B cell (primary cell): Measurements from ENCODE around the gene SPPL2B. TPM values are rescaled to one million over a fixed set of nuclear protein-coding genes. Genes with fewer than 3 reads are reported as not detected.

Experiments
- ATAC-seq: fragments of 200-7000 bp; cut with Tn5 transposase; one replicate; pipeline ENCODE4 v1.10.0; 2021; ENCODE audit warnings: low read depth, mild to moderate bottlenecking, moderate number of reproducible peaks, moderate library complexity
- CTCF ChIA-PET: fragments of 350-600 bp; sonication (Branson Sonifier 250); formaldehyde crosslinking; loops from one replicate; lab custom pipeline; 2021; ENCODE audit warnings: antibody characterized with exemption, inconsistent platforms; lab: Charles Lee
- POLR2A ChIA-PET: fragments of 350-600 bp; sonication (Branson Sonifier 250); formaldehyde crosslinking; loops from one replicate; lab custom pipeline; 2021; ENCODE audit warnings: antibody characterized with exemption; lab: Charles Lee
- DNase-seq: peaks from one replicate; pipeline ENCODE4 v3.0.0; 2013
- H2AFZ ChIP-seq: 2 replicates; pipeline ENCODE4 v1.6.1; 2012; ENCODE audit warnings: mild to moderate bottlenecking, low read depth, low read length; ENCODE audit not compliant: insufficient read depth, poor library complexity, severe bottlenecking
- H3K27ac ChIP-seq, 2 donors: 1 replicate in 1 of 2; 2 replicates in 1 of 2; pipeline ENCODE4 v1.5.1; 2012 to 2013; ENCODE audit warnings: low read length in 2 of 2, mild to moderate bottlenecking in 2 of 2, moderate library complexity in 1 of 2
- H3K27me3 ChIP-seq, 4 experiments: fragments of 200-600 bp in 1 of 4; sonication (generic) in 1 of 4; replicated peaks in 1 of 4; 1 replicate in 2 of 4; 2 replicates in 2 of 4; pipeline versions ENCODE4 v1.6.1 to v1.7.0; 2013 to 2016; ENCODE audit warnings: low read length in 3 of 4, mild to moderate bottlenecking in 2 of 4, mixed read lengths in 1 of 4, moderate library complexity in 1 of 4; ENCODE audit not compliant: insufficient read depth in 4 of 4, control insufficient read depth in 3 of 4; ENCODE audit errors: control extremely low read depth in 1 of 4
- H3K36me3 ChIP-seq, 2 experiments: replicated peaks in 1 of 2; 1 replicate in 1 of 2; 2 replicates in 1 of 2; pipeline versions ENCODE4 v1.6.1 to v1.7.1; 2013; ENCODE audit warnings: low read length in 1 of 2; ENCODE audit not compliant: insufficient read depth in 2 of 2, control insufficient read depth in 1 of 2; ENCODE audit errors: control extremely low read depth in 1 of 2, extremely low read depth in 1 of 2
- H3K4me1 ChIP-seq, 2 donors: fragments of 200-600 bp in 1 of 2; sonication (generic) in 1 of 2; 1 replicate in 1 of 2; 2 replicates in 1 of 2; pipeline versions ENCODE4 v1.5.1 to v1.6.1; 2013 to 2017; ENCODE audit warnings: low read length in 2 of 2; ENCODE audit not compliant: control insufficient read depth in 2 of 2, insufficient read depth in 2 of 2
- H3K4me2 ChIP-seq: replicated peaks from 2 replicates; pipeline ENCODE3; 2012; ENCODE audit warnings: mild to moderate bottlenecking, low read depth, low read length; ENCODE audit not compliant: poor library complexity, severe bottlenecking
- H3K4me3 ChIP-seq, 5 experiments: fragments of 200-600 bp in 1 of 5; sonication (generic) in 1 of 5; 1 replicate in 3 of 5; 2 replicates in 2 of 5; pipeline versions ENCODE4 v1.5.1 to v1.7.0; 2011 to 2016; ENCODE audit warnings: low read length in 4 of 5, mild to moderate bottlenecking in 4 of 5, low read depth in 2 of 5, control low read depth in 1 of 5, moderate library complexity in 1 of 5; ENCODE audit not compliant: insufficient read depth in 1 of 5; ENCODE audit errors: control extremely low read depth in 1 of 5, extremely low read depth in 1 of 5
- H3K79me2 ChIP-seq: fragments of 200-600 bp; sonication (generic); one replicate; pipeline ENCODE4 v1.6.0; 2016; ENCODE audit warnings: low read length; ENCODE audit not compliant: control insufficient read depth, insufficient read depth
- H3K9ac ChIP-seq: fragments of 200-600 bp; sonication (generic); 2 replicates; pipeline ENCODE4 v1.6.1; 2017; ENCODE audit warnings: mild to moderate bottlenecking, low read length, moderate library complexity
- H3K9me3 ChIP-seq, 3 donors: one replicate each; pipeline versions ENCODE4 v1.6.1 to v1.7.1; 2013; ENCODE audit warnings: low read length in 2 of 3; ENCODE audit not compliant: control insufficient read depth in 2 of 3, insufficient read depth in 1 of 3; ENCODE audit errors: control extremely low read depth in 1 of 3
- H4K20me1 ChIP-seq: 2 replicates; pipeline ENCODE4 v1.6.0; 2012; ENCODE audit warnings: mild to moderate bottlenecking, low read length; ENCODE audit not compliant: insufficient read depth, control insufficient read depth, poor library complexity, severe bottlenecking
- H3K27ac Mint-ChIP-seq: one replicate; pipeline ENCODE4 v1.8.0; 2021; ENCODE audit warnings: mixed read lengths
- H3K27me3 Mint-ChIP-seq: one replicate; pipeline ENCODE4 v1.8.0; 2021; ENCODE audit warnings: mixed read lengths
- H3K4me1 Mint-ChIP-seq: one replicate; pipeline ENCODE4 v1.8.0; 2021; ENCODE audit warnings: mixed read lengths
- H3K4me3 Mint-ChIP-seq: one replicate; pipeline ENCODE4 v1.8.0; 2021; ENCODE audit warnings: mixed read lengths
- H3K9me3 Mint-ChIP-seq: one replicate; pipeline ENCODE4 v1.8.0; 2022; ENCODE audit warnings: mixed read lengths; ENCODE audit not compliant: insufficient read depth
- EZH2 ChIP-seq: IDR thresholded peaks from 2 replicates; pipeline ENCODE4 v1.6.1; 2012; ENCODE audit warnings: borderline replicate concordance, low read depth, mild to moderate bottlenecking, moderate library complexity, low read length; ENCODE audit not compliant: insufficient read depth, poor library complexity, severe bottlenecking
- WGBS: methylation state at CpG from one replicate; pipeline ENCODE4 v1.1.5; 2013; ENCODE audit warnings: missing lambda C conversion rate; ENCODE audit not compliant: insufficient coverage; 5-methylcytosine and 5-hydroxymethylcytosine counted together
- intact Hi-C: fragments of 100-400 bp; cut with micrococcal nuclease; formaldehyde crosslinking; loops from one replicate; pipeline ENCODE4 v1.10.0; 2022
- polyA plus RNA-seq: library from polyadenylated mRNA; depleted of rRNA; stranded (reverse); fragments of >200 nt; gene quantifications from 2 replicates; pipeline ENCODE4 v1.2.3, GENCODE V29; 2012
- total RNA-seq, 2 donors: library from RNA; stranded (reverse); fragments of 120-200 nt in 1 of 2; gene quantifications; 1 replicate in 1 of 2; 2 replicates in 1 of 2; pipeline versions ENCODE4 v1.2.3 to v1.2.4, GENCODE V29; 2013 to 2022
- TF ChIP-seq, protein P1 (sequence below): fragments of 200-600 bp; IDR thresholded peaks from one replicate; pipeline ENCODE4 v1.8.0; 2022; ENCODE audit warnings: antibody characterized with exemption, mild to moderate bottlenecking

The SPPL2B gene
- total and polyA plus RNA-seq, 2 donors (not counting 1 experiment from before 2014, with no cell fraction given), result 415 to 479 TPM

DNA sequence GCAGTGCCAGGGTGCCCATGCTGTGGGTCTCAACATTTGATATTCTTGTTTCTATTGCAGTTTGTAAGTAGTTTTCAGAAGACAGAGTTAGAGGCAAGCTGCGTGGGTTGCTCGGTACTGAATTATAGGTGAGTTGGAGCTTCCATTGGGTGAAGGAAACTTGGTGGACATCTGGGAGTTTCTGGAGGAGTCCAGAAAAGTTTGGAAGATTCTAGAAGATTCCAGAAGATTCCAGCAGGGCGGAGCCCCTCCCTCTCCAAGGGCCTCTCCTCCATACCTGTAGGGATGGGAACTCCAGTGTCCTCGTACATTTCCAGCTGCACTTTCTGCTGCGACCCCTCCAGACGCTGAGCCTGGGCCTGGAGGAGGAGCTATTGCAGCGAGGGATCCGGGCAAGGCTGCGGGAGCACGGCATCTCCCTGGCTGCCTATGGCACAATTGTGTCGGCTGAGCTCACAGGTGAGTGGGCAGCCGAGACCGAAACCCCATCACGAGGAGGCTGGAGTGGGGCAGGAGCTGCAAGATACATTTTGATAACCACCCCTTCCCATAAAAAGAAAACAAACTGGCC is 70.3 kb downstream of the SPPL2B start:
- POLR2A ChIA-PET, result interaction anchor here (0.6 kb wide), 1 partner anchor 9 kb away, joined by 3 read pairs; no protein-coding TSS in a partner anchor
- no peak for DNase-seq
- Histone ChIP-seq H3K9ac (no peak overlapping the region), H3K79me2 (no peaks in the 10 kb centered on the region), H3K4me3 (no peak overlapping the region), H3K4me2 (no peak overlapping the region), H3K36me3 (no peaks in the 10 kb centered on the region), H4K20me1 (no peaks in the 10 kb centered on the region), H3K27me3 (no peaks in the 10 kb centered on the region), H3K27ac (no peak overlapping the region), H3K4me1 (peaks cover 12 to 15% of the 10 kb centered on the region in 2 donors), H3K9me3 (no peaks in the 10 kb centered on the region), H2AFZ (no peak overlapping the region)
- Mint-ChIP-seq H3K4me3 (no peak overlapping the region), H3K27ac (no peak overlapping the region), H3K9me3 (no peaks in the 10 kb centered on the region), H3K4me1 (peaks cover 12% of the 10 kb centered on the region), H3K27me3 (no peaks in the 10 kb centered on the region)
- CTCF ChIA-PET, result interaction anchor here (0.7 to 0.9 kb wide), 2 partner anchors 9 to 307 kb away, joined by 4 read pairs; no protein-coding TSS in a partner anchor
- ATAC-seq, result no peak
- intact Hi-C loops, result loop anchor here (10.0 kb wide), 1 partner anchor 216 kb away; no protein-coding TSS in a partner anchor
- 97% methylated on average over 12 of the region's 14 CpGs for WGBS
- no peak for TF ChIP-seq EZH2
- TF ChIP-seq, protein P1, sequence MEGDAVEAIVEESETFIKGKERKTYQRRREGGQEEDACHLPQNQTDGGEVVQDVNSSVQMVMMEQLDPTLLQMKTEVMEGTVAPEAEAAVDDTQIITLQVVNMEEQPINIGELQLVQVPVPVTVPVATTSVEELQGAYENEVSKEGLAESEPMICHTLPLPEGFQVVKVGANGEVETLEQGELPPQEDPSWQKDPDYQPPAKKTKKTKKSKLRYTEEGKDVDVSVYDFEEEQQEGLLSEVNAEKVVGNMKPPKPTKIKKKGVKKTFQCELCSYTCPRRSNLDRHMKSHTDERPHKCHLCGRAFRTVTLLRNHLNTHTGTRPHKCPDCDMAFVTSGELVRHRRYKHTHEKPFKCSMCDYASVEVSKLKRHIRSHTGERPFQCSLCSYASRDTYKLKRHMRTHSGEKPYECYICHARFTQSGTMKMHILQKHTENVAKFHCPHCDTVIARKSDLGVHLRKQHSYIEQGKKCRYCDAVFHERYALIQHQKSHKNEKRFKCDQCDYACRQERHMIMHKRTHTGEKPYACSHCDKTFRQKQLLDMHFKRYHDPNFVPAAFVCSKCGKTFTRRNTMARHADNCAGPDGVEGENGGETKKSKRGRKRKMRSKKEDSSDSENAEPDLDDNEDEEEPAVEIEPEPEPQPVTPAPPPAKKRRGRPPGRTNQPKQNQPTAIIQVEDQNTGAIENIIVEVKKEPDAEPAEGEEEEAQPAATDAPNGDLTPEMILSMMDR, result no peak

DNA sequence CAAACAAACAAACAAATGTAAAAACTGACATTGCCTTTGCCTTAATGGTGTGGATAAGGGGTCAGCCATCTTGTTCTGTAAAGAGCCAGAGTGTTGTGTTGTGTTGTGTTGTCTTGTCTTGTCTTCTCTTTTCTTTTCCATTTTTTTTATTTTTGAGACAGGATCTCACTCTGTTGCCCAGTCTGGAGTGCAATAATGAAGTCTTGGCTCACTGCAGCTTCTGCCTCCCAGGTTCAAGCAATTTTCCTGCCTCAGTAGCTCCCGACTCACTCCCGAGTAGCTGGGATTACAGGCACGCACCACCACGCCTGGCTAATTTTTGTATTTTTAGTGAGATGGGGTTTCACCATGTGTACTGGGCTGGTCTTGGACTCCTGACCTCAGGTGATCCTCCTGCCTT is 71.1 kb downstream of the SPPL2B start:
- intact Hi-C loops, result loop anchor here (10.0 kb wide), 1 partner anchor 215 kb away; no protein-coding TSS in a partner anchor
- Histone ChIP-seq H3K27ac (no peak overlapping the region), H3K9me3 (peaks cover 0 to 4% (median 0%) of the 10 kb centered on the region in 3 donors), H3K4me3 (no peak overlapping the region), H3K79me2 (no peaks in the 10 kb centered on the region), H3K27me3 (no peaks in the 10 kb centered on the region), H4K20me1 (no peaks in the 10 kb centered on the region), H2AFZ (no peak overlapping the region), H3K9ac (no peak overlapping the region), H3K4me1 (peaks cover 4 to 7% of the 10 kb centered on the region in 2 donors), H3K36me3 (no peaks in the 10 kb centered on the region), H3K4me2 (no peak overlapping the region)
- DNase-seq (no peak), ATAC-seq (no peak)
- Mint-ChIP-seq H3K4me3 (no peak overlapping the region), H3K4me1 (peaks cover 5% of the 10 kb centered on the region), H3K27ac (no peak overlapping the region), H3K9me3 (no peaks in the 10 kb centered on the region), H3K27me3 (no peaks in the 10 kb centered on the region)
- POLR2A ChIA-PET, result no interaction called here
- CTCF ChIA-PET, result no interaction called here
- no peak for TF ChIP-seq EZH2
- TF ChIP-seq, protein P1, result no peak
- 80% methylated on average over 2 of the region's 4 CpGs for WGBS

Other genes with a start within 250 kb of the SPPL2B start
- 228 and 235 TPM in 2 replicates for gene MOB3A, start 232.4 kb upstream of the SPPL2B start, total RNA-seq
- gene MOB3A, start 232.4 kb upstream of the SPPL2B start, polyA plus RNA-seq, result 186 and 190 TPM in 2 replicates
- gene IZUMO4, start 231.8 kb upstream of the SPPL2B start, total RNA-seq, result 80.8 and 93.9 TPM in 2 replicates
- 34.8 and 45.9 TPM in 2 replicates for gene IZUMO4, start 231.8 kb upstream of the SPPL2B start, polyA plus RNA-seq
- 96.4 and 108 TPM in 2 replicates for gene AP3D1, start 177.1 kb upstream of the SPPL2B start, total RNA-seq
- gene AP3D1, start 177.1 kb upstream of the SPPL2B start, polyA plus RNA-seq, result 109 and 114 TPM in 2 replicates
- gene DOT1L, start 164.8 kb upstream of the SPPL2B start, total RNA-seq, result 50.5 and 50.6 TPM in 2 replicates
- 23.5 and 25.5 TPM in 2 replicates for gene DOT1L, start 164.8 kb upstream of the SPPL2B start, polyA plus RNA-seq
- 82.4 and 86.7 TPM in 2 replicates for gene PLEKHJ1, start 92.4 kb upstream of the SPPL2B start, total RNA-seq
- 89.2 and 117 TPM in 2 replicates for gene PLEKHJ1, start 92.4 kb upstream of the SPPL2B start, polyA plus RNA-seq
- 129 and 140 TPM in 2 replicates for gene SF3A2, start 91.9 kb upstream of the SPPL2B start, total RNA-seq
- 98.2 and 113 TPM in 2 replicates for gene SF3A2, start 91.9 kb upstream of the SPPL2B start, polyA plus RNA-seq
- gene AMH, start 79.4 kb upstream of the SPPL2B start, total RNA-seq, result 4.5 and 7.3 TPM in 2 replicates
- 1.5 and 1.9 TPM in 2 replicates for gene AMH, start 79.4 kb upstream of the SPPL2B start, polyA plus RNA-seq
- gene JSRP1, start 72.3 kb upstream of the SPPL2B start, total RNA-seq, result 2.8 and 3.0 TPM in 2 replicates
- 1.6 and 2.1 TPM in 2 replicates for gene JSRP1, start 72.3 kb upstream of the SPPL2B start, polyA plus RNA-seq
- 0.71 and 0.90 TPM in 2 replicates for gene PEAK3, start 46.5 kb upstream of the SPPL2B start, total RNA-seq
- gene PEAK3, start 46.5 kb upstream of the SPPL2B start, polyA plus RNA-seq, result 0.07 and 0.18 TPM in 2 replicates
- gene LINGO3, start 20.5 kb upstream of the SPPL2B start, total RNA-seq, result 3.9 and 4.8 TPM in 2 replicates
- gene LINGO3, start 20.5 kb upstream of the SPPL2B start, polyA plus RNA-seq, result 0.56 and 1.1 TPM in 2 replicates
- gene LSM7, start 98 bp upstream of the SPPL2B start, total RNA-seq, result 180 and 201 TPM in 2 replicates
- 585 and 820 TPM in 2 replicates for gene LSM7, start 98 bp upstream of the SPPL2B start, polyA plus RNA-seq
- 0.15 TPM in 1 of 2 replicates, not detected in the other for gene TMPRSS9, start 31.6 kb downstream of the SPPL2B start, total RNA-seq
- gene TMPRSS9, start 31.6 kb downstream of the SPPL2B start, polyA plus RNA-seq, result not detected in 2 replicates
- 31.9 and 32.5 TPM in 2 replicates for gene TIMM13, start 98.9 kb downstream of the SPPL2B start, total RNA-seq
- gene TIMM13, start 98.9 kb downstream of the SPPL2B start, polyA plus RNA-seq, result 13.0 and 19.4 TPM in 2 replicates
- gene LMNB2, start 128.3 kb downstream of the SPPL2B start, total RNA-seq, result 20.3 and 20.8 TPM in 2 replicates
- 8.8 and 8.9 TPM in 2 replicates for gene LMNB2, start 128.3 kb downstream of the SPPL2B start, polyA plus RNA-seq
- gene GADD45B, start 147.4 kb downstream of the SPPL2B start, total RNA-seq, result 166 and 167 TPM in 2 replicates
- 215 and 261 TPM in 2 replicates for gene GADD45B, start 147.4 kb downstream of the SPPL2B start, polyA plus RNA-seq